Adrenal gland (tissue), 5 donors: ENCODE measurements around the gene HOXD12.
A peak's percentile ranks its signal among the peaks of the same experiment; 100 is the strongest.

Experiments
- CTCF ChIP-seq, 6 experiments: fragments of 450-650 bp in 4 of 6; fragments of 200-600 bp in 2 of 6; sonication (generic) in 1 of 6; IDR thresholded peaks; 1 replicate in 5 of 6; 2 replicates in 1 of 6; pipeline versions ENCODE4 v1.5.1 to v1.8.0; 2016 to 2021; ENCODE audit warnings: antibody characterized with exemption in 6 of 6, mild to moderate bottlenecking in 2 of 6, moderate library complexity in 1 of 6
- POLR2A ChIP-seq, 2 donors: fragments of 450-650 bp; IDR thresholded peaks; one replicate each; pipeline ENCODE4 v1.6.1; 2017; ENCODE audit warnings: antibody characterized with exemption in 2 of 2, mild to moderate bottlenecking in 2 of 2, moderate library complexity in 1 of 2
- donor health status: DM: no; HTN: no; CAD: no.

GRCh38 chr2:176139661-176140512 lies 40.3 kb downstream of the HOXD12 start:
- TF ChIP-seq CTCF (IDR thresholded peaks at IDR 0.05) (no peak), POLR2A (IDR thresholded peaks at IDR 0.05) (peak in 1 of 2 donors; percentile 24)
